Naive thymus-derived CD4-positive, alpha-beta T cell (primary cell): ENCODE measurements around the gene RYK. TPM values are rescaled to one million over a fixed set of nuclear protein-coding genes. Genes with fewer than 3 reads are reported as not detected.

ENCODE experiments used
- ATAC-seq: fragments of 150-1000 bp; cut with Tn5 transposase; 2 replicates; pipeline ENCODE4 v1.10.0; 2021; ENCODE audit warnings: mild to moderate bottlenecking, moderate library complexity
- CTCF ChIA-PET: fragments of 350-600 bp; sonication (Branson Sonifier 250); formaldehyde crosslinking; loops from one replicate; lab custom pipeline; 2021; ENCODE audit warnings: antibody characterized with exemption; lab: Charles Lee
- POLR2A ChIA-PET: fragments of 350-600 bp; sonication (Branson Sonifier 250); formaldehyde crosslinking; loops from one replicate; lab custom pipeline; 2021; ENCODE audit warnings: antibody characterized with exemption, inconsistent platforms; lab: Charles Lee
- DNase-seq, 9 donors: peaks; one replicate each; pipeline versions ENCODE4 v3.0.0 to v3.0.0-alpha.2; 2020 to 2022; ENCODE audit warnings: mixed read lengths in 1 of 9
- H3K27ac ChIP-seq: one replicate; pipeline ENCODE4 v1.7.0; 2013; ENCODE audit warnings: mild to moderate bottlenecking, low read depth, low read length, moderate library complexity
- H3K27me3 ChIP-seq, 2 donors: one replicate each; pipeline ENCODE4 v1.7.0; 2013; ENCODE audit warnings: low read length in 2 of 2, mild to moderate bottlenecking in 2 of 2, moderate library complexity in 2 of 2; ENCODE audit not compliant: control insufficient read depth in 2 of 2, insufficient read depth in 2 of 2
- H3K36me3 ChIP-seq, 3 experiments: 1 replicate in 2 of 3; 2 replicates in 1 of 3; pipeline ENCODE4 v1.7.0; 2013; ENCODE audit warnings: low read length in 3 of 3, mild to moderate bottlenecking in 3 of 3, moderate library complexity in 1 of 3; ENCODE audit not compliant: insufficient read depth in 3 of 3, control insufficient read depth in 2 of 3
- H3K4me1 ChIP-seq, 2 donors: one replicate each; pipeline ENCODE4 v1.7.0; 2013; ENCODE audit warnings: low read length in 2 of 2, mild to moderate bottlenecking in 2 of 2, moderate library complexity in 1 of 2; ENCODE audit not compliant: control insufficient read depth in 2 of 2, insufficient read depth in 2 of 2
- H3K4me3 ChIP-seq: 2 replicates; pipeline ENCODE4 v1.7.0; 2013; ENCODE audit warnings: mild to moderate bottlenecking, low read length
- H3K9me3 ChIP-seq, 3 experiments: 1 replicate in 2 of 3; 2 replicates in 1 of 3; pipeline ENCODE4 v1.7.0; 2013; ENCODE audit warnings: low read length in 3 of 3; ENCODE audit not compliant: control insufficient read depth in 2 of 3
- H3K27ac Mint-ChIP-seq, 9 donors: one replicate each; pipeline ENCODE4 v1.8.0; 2020 to 2022; ENCODE audit warnings: mixed read lengths in 9 of 9, mild to moderate bottlenecking in 8 of 9, moderate library complexity in 5 of 9, inconsistent platforms in 2 of 9
- H3K27me3 Mint-ChIP-seq, 5 donors: one replicate each; pipeline ENCODE4 v1.8.0; 2021 to 2022; ENCODE audit warnings: mixed read lengths in 5 of 5, mild to moderate bottlenecking in 1 of 5
- H3K36me3 Mint-ChIP-seq, 5 donors: one replicate each; pipeline ENCODE4 v1.8.0; 2020 to 2022; ENCODE audit warnings: mixed read lengths in 5 of 5, mild to moderate bottlenecking in 3 of 5, inconsistent platforms in 1 of 5
- H3K4me1 Mint-ChIP-seq, 7 donors: one replicate each; pipeline ENCODE4 v1.8.0; 2020 to 2022; ENCODE audit warnings: mixed read lengths in 7 of 7, mild to moderate bottlenecking in 3 of 7, inconsistent platforms in 1 of 7
- H3K4me3 Mint-ChIP-seq, 10 donors: one replicate each; pipeline ENCODE4 v1.8.0; 2020 to 2022; ENCODE audit warnings: mild to moderate bottlenecking in 10 of 10, mixed read lengths in 10 of 10, moderate library complexity in 6 of 10, inconsistent platforms in 2 of 10
- H3K9me3 Mint-ChIP-seq, 11 donors: one replicate each; pipeline ENCODE4 v1.8.0; 2020 to 2022; ENCODE audit warnings: mixed read lengths in 11 of 11, mild to moderate bottlenecking in 4 of 11, inconsistent platforms in 1 of 11, moderate library complexity in 1 of 11
- intact Hi-C, 2 donors: fragments of 100-400 bp; cut with micrococcal nuclease; formaldehyde crosslinking; loops; one replicate each; pipeline ENCODE4 v1.15.1; 2023
- polyA plus RNA-seq, 2 donors: library from polyadenylated mRNA; unstranded; fragments of 300-500 nt; fragmentation: Illumina TruSeq; gene quantifications; one replicate each; pipeline ENCODE4 v1.2.3, GENCODE V29; 2021
- total RNA-seq, 6 experiments: library from RNA in 5 of 6; stranded (reverse) in 5 of 6; gene quantifications; 1 replicate in 5 of 6; 2 replicates in 1 of 6; pipeline ENCODE4 v1.2.3 and lab custom pipeline; 2021 to 2026

The RYK gene
- total and polyA plus RNA-seq, 7 experiments from 2014 or later = 6.9 to 53.5 (median 44.8) TPM

- Mint-ChIP-seq H3K4me3 (no peak overlapping the region), H3K27me3 (no peaks in the 10 kb centered on the region), H3K4me1 (peaks cover 7 to 42% (median 26%) of the 10 kb centered on the region in 7 donors), H3K36me3 (peaks cover 0 to 7% (median 0%) of the 10 kb centered on the region in 5 donors), H3K27ac (no peak overlapping the region), H3K9me3 (no peaks in the 10 kb centered on the region)
- peak; percentile 23 for ATAC-seq
- Histone ChIP-seq H3K4me1 (no peaks in the 10 kb centered on the region), H3K4me3 (no peak overlapping the region), H3K27me3 (no peaks in the 10 kb centered on the region), H3K36me3 (peaks cover 0 to 17% (median 0%) of the 10 kb centered on the region in 3 experiments), H3K9me3 (no peaks in the 10 kb centered on the region), H3K27ac (no peak overlapping the region)
- DNase-seq = no peak
- ChIA-PET CTCF (interaction anchor here (1.1 kb wide), 1 partner anchor 9 kb away, joined by 3 read pairs; no protein-coding TSS in a partner anchor), POLR2A (no interaction called here)
- intact Hi-C loops = no loop called here
Measured at GRCh38 chr3:134216851-134217250, 33.8 kb downstream of the RYK start.

- Mint-ChIP-seq H3K27me3 (no peaks in the 10 kb centered on the region), H3K9me3 (no peaks in the 10 kb centered on the region), H3K4me3 (no peak overlapping the region), H3K36me3 (peaks cover 0 to 11% (median 0%) of the 10 kb centered on the region in 5 donors), H3K27ac (peak overlapping the region in 1 of 9 donors; percentile 6), H3K4me1 (peaks cover 7 to 45% (median 24%) of the 10 kb centered on the region in 7 donors)
- ChIA-PET POLR2A (no interaction called here), CTCF (interaction anchor here (1.1 kb wide), 1 partner anchor 8 kb away, joined by 3 read pairs; no protein-coding TSS in a partner anchor)
- no peak overlapping the region for H3K4me3 ChIP-seq
- H3K9me3 ChIP-seq = no peaks in the 10 kb centered on the region
- H3K27me3 ChIP-seq = no peaks in the 10 kb centered on the region
- peaks cover 0 to 19% (median 1%) of the 10 kb centered on the region in 3 experiments for H3K36me3 ChIP-seq
- no peaks in the 10 kb centered on the region for H3K4me1 ChIP-seq
- DNase-seq (no peak), ATAC-seq (no peak)
- H3K27ac ChIP-seq = no peak overlapping the region
- intact Hi-C loops = no loop called here
Measured at GRCh38 chr3:134216191-134216764, 34.4 kb downstream of the RYK start.

- Histone ChIP-seq H3K27me3 (no peaks in the 10 kb centered on the region), H3K4me3 (no peak overlapping the region), H3K9me3 (no peaks in the 10 kb centered on the region), H3K27ac (no peak overlapping the region), H3K36me3 (peaks cover 0 to 24% (median 4%) of the 10 kb centered on the region in 3 experiments), H3K4me1 (no peaks in the 10 kb centered on the region)
- ATAC-seq = no peak
- H3K36me3 Mint-ChIP-seq = peaks cover 2 to 20% (median 7%) of the 10 kb centered on the region in 5 donors
- H3K4me3 Mint-ChIP-seq = no peak overlapping the region
- H3K9me3 Mint-ChIP-seq = no peaks in the 10 kb centered on the region
- H3K4me1 Mint-ChIP-seq = peaks cover 7 to 43% (median 32%) of the 10 kb centered on the region in 7 donors
- POLR2A ChIA-PET = no interaction called here
- DNase-seq = no peak
- intact Hi-C loops = loop anchor here (5.0 kb wide), 3 partner anchors 273 to 397 kb away; partner anchors contain the start of genes ANAPC13 (in 2 of the 2) and CEP63 (in 2 of the 2)
- H3K27ac Mint-ChIP-seq = peak overlapping the region in 8 of 9 donors; percentile 0 to 74 (median 25)
- CTCF ChIA-PET = interaction anchor here (1.2 to 2.8 kb wide), 5 partner anchors 9 to 262 kb away, joined by 3 to 14 read pairs (median 5); no protein-coding TSS in a partner anchor
- no peaks in the 10 kb centered on the region for H3K27me3 Mint-ChIP-seq
Measured at GRCh38 chr3:134214239-134214638, 36.4 kb downstream of the RYK start.

GRCh38 chr3:134212967-134213665, 37.5 kb downstream of the RYK start:
- peak; percentile 54 to 88 (median 71) for DNase-seq
- Histone ChIP-seq H3K4me3 (no peak overlapping the region), H3K27me3 (no peaks in the 10 kb centered on the region), H3K27ac (no peak overlapping the region), H3K9me3 (no peaks in the 10 kb centered on the region), H3K4me1 (no peaks in the 10 kb centered on the region), H3K36me3 (peaks cover 0 to 22% (median 4%) of the 10 kb centered on the region in 3 experiments)
- peak; percentile 93 for ATAC-seq
- peaks cover 2 to 22% (median 7%) of the 10 kb centered on the region in 5 donors for H3K36me3 Mint-ChIP-seq
- intact Hi-C loops = loop anchor here (1.0 to 5.0 kb wide), 9 partner anchors 37 to 396 kb away; partner anchors contain the start of genes ANAPC13 (in 2 of the 2), CEP63 (in 2 of the 2) and RYK (in 1 of the 2)
- H3K4me3 Mint-ChIP-seq = peak overlapping the region in 1 of 10 donors; percentile 18
- H3K9me3 Mint-ChIP-seq = no peaks in the 10 kb centered on the region
- POLR2A ChIA-PET = no interaction called here
- CTCF ChIA-PET = interaction anchor here (0.8 to 2.8 kb wide), 12 partner anchors 11 to 282 kb away, joined by 3 to 18 read pairs (median 6); no protein-coding TSS in a partner anchor
- H3K4me1 Mint-ChIP-seq = peaks cover 7 to 43% (median 30%) of the 10 kb centered on the region in 7 donors
- no peaks in the 10 kb centered on the region for H3K27me3 Mint-ChIP-seq
- H3K27ac Mint-ChIP-seq = peak overlapping the region in 5 of 9 donors; percentile 12 to 60 (median 33)

- peaks cover 7 to 35% (median 30%) of the 10 kb centered on the region in 7 donors for H3K4me1 Mint-ChIP-seq
- CTCF ChIA-PET = interaction anchor here (0.8 to 2.8 kb wide), 12 partner anchors 10 to 276 kb away, joined by 3 to 18 read pairs (median 4); no protein-coding TSS in a partner anchor
- no peaks in the 10 kb centered on the region for H3K27me3 Mint-ChIP-seq
- H3K27ac Mint-ChIP-seq = no peak overlapping the region
- intact Hi-C loops = loop anchor here (5.0 kb wide), 3 partner anchors 276 to 394 kb away; partner anchors contain the start of genes ANAPC13 (in 2 of the 2) and CEP63 (in 2 of the 2)
- Histone ChIP-seq H3K27ac (no peak overlapping the region), H3K4me1 (no peaks in the 10 kb centered on the region), H3K4me3 (no peak overlapping the region), H3K27me3 (no peaks in the 10 kb centered on the region), H3K9me3 (no peaks in the 10 kb centered on the region), H3K36me3 (peaks cover 0 to 24% (median 4%) of the 10 kb centered on the region in 3 experiments)
- peak; percentile 39 for ATAC-seq
- no peaks in the 10 kb centered on the region for H3K9me3 Mint-ChIP-seq
- H3K4me3 Mint-ChIP-seq = no peak overlapping the region
- POLR2A ChIA-PET = no interaction called here
- peak in 1 of 9 donors; percentile 16 for DNase-seq
- peaks cover 2 to 21% (median 12%) of the 10 kb centered on the region in 5 donors for H3K36me3 Mint-ChIP-seq
Measured at GRCh38 chr3:134211797-134212196, 38.9 kb downstream of the RYK start.

GRCh38 chr3:134205451-134205850, 45.2 kb downstream of the RYK start:
- DNase-seq (no peak), ATAC-seq (no peak)
- Histone ChIP-seq H3K27ac (no peak overlapping the region), H3K4me3 (no peak overlapping the region), H3K9me3 (no peaks in the 10 kb centered on the region), H3K4me1 (no peaks in the 10 kb centered on the region), H3K27me3 (no peaks in the 10 kb centered on the region), H3K36me3 (peaks cover 0 to 48% (median 0%) of the 10 kb centered on the region in 3 experiments)
- POLR2A ChIA-PET = no interaction called here
- Mint-ChIP-seq H3K27ac (no peak overlapping the region), H3K4me3 (no peak overlapping the region), H3K4me1 (peaks cover 0 to 3% (median 0%) of the 10 kb centered on the region in 7 donors), H3K27me3 (no peaks in the 10 kb centered on the region), H3K9me3 (no peaks in the 10 kb centered on the region), H3K36me3 (peaks cover 2 to 38% (median 25%) of the 10 kb centered on the region in 5 donors)
- intact Hi-C loops = no loop called here
- CTCF ChIA-PET = no interaction called here
